Neural progenitor cell (in vitro differentiated cells): ENCODE results near the gene DOLK.

Source experiments
- CTCF ChIP-seq: fragments of 200-600 bp; sonication (generic); IDR thresholded peaks from 2 replicates; pipeline ENCODE4 v1.5.1; 2017; ENCODE audit warnings: antibody characterized with exemption, mild to moderate bottlenecking
- EZH2 ChIP-seq: fragments of 200-600 bp; sonication (generic); IDR thresholded peaks from 2 replicates; pipeline ENCODE4 v1.6.1; 2017; ENCODE audit warnings: antibody characterized with exemption, mild to moderate bottlenecking, moderate library complexity

- TF ChIP-seq CTCF: no peak
- TF ChIP-seq EZH2: no peak
These were observed 51.8 kb downstream of the DOLK start for GRCh38 chr9:128895556-128895955.
